ENCODE results near the gene ZNF236. TPM values are rescaled to one million over a fixed set of nuclear protein-coding genes. Genes with fewer than 3 reads are reported as not detected.

The ZNF236 gene
- polyA plus RNA-seq, 10 donors: 4.8 to 9.0 (median 6.5) TPM

DNA sequence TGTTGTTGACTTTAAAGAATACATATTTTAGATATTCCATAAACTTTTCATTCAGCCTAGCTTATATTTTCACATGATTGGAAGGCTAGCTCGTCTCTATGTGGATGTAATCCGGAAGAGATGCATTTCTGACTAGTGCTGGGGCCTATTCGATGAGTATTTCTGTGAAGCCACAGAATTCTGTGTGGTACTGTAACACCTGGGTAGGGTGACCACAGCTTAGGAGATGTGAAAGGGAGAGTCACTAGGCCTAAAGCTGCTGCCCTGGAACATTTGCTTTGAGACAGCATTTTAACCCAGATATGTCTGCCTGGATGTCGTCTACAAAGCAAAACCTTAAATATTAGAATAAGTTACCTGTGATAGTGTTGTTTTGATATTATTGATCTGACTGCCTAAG, 83.5 kb downstream of the ZNF236 start:
- DNase-seq: no peak

DNA sequence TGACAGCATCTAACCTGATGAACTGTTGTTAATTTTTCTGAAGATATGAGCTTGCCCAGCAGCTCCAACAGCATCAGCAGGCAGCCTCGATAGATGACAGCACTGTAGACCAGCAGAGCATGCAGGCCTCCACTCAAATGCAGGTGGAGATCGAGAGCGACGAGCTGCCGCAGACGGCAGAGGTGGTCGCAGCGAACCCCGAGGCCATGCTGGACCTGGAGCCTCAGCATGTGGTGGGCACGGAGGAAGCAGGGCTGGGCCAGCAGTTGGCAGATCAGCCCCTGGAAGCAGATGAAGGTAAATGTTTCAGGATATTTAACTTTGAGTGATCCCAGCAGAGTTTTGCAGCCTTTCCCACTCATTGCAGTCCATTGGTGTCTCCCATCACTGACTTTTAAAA, 85.9 kb downstream of the ZNF236 start:
- DNase-seq: no peak

- DNase-seq: no peak
Observed at GRCh38 chr18:76909439-76909838, 87.1 kb downstream of the ZNF236 start.

DNA sequence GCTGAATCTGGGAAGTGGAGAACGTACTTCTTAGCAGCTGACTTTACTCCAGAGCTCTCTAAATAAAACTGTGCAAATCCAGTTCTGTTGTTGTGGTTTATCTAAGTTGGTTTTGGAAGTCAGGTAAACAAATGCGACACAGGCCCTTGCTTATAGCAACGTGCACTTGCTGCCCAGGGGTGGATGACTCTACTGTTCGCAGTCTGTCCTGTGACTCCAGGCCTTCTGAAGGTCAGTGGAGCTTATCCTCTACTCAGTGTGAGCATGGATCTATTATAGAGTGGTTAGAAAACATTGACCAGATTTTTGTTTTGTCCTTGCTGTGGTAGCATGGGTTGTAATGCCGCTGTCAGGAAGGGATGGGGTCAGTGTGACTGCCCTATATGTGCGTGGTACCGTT, 89.1 kb downstream of the ZNF236 start:
- no peak for DNase-seq

DNA sequence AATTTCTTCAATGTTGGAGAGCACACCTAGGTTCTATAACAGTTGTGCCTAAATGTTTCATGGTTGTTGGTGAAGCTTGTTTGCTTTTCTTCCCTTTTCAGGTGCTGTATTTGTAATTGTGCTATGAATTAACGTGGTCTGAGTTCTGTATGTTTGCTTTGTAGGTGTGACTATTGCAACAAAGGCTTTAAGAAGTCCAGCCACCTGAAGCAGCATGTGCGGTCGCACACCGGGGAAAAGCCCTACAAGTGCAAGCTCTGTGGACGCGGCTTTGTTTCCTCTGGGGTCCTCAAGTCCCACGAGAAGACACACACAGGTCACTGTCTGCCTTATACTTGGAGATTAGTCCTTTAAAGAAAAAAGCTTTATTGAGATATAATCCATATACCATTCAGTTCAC, 91.2 kb downstream of the ZNF236 start:
- no peak for DNase-seq

DNA sequence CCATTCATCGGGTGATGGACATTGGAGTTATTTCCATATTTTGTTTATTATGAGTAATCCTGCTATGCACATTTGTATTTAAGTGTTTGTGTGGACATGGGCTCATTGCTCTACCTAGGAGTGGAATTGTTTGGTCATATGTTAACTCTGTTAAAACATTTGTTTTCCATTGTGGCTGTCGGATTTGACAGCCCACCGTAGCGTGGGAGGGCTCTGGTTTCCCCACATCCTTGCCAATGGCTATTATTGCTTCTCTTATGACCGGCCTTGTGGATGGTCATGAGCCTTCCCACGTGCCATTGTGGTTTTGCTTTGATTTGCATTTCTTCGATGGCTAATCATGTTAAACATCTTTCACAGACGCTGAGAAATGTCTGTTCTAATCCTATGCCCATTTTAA, 92.0 kb downstream of the ZNF236 start:
- no peak for DNase-seq

DNA sequence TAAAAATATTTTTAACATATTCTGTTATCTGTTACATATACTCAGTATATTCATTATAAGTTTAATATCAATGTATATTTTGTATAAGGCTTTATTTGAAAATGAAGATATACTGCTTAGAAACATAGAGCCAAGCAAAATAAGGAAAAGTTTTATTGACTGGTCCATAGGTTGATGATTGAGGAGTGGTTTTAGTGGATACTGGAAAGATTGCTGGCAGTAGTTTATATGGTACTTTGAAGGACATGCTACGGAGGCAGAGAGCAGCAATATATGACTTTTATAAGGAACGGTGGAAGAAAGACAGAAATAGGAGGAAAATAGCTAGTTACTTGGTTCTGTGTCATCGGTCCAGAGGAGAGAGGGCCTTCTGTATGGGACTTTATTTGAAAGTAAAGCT, 92.4 kb downstream of the ZNF236 start:
- no peak for DNase-seq

DNA sequence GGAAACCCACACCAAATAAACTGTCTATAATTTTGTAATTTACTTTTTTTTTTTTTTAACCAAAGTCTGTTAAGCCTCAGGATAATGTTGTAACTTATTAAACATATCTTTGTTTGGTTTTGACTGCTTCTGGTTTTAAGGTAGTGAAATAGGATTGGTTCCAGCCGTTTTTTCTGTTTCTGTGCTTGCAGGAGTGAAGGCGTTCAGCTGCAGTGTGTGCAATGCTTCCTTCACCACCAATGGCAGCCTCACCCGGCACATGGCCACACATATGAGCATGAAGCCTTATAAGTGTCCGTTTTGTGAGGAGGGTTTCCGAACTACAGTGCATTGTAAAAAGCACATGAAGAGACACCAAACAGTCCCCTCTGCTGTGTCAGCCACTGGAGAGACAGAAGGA, 93.1 kb downstream of the ZNF236 start:
- DNase-seq: no peak

DNA sequence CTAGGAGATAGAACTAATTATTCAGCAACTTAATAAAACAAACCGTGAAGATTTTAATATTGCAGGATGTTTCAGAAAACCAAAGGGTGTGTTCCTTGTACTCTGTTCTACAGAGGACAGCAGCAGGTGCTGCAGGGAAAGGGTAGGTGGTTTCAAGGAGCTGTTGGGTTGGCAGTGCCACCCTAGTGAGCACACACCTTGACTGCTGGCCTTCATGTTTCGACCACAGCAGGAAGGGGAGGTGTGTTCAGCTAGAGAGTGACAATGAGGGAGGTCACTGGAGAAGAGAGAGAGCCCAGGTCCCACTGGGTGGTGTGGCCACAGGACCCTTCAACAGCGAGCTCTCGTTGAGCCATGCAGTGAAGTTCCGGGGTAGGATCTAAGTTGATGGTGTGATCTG, 98.6 kb downstream of the ZNF236 start:
- no peak for DNase-seq

- peak; percentile 21 to 54 (median 24) for DNase-seq
Observed at GRCh38 chr18:76922107-76922506, 99.8 kb downstream of the ZNF236 start.

GRCh38 chr18:76923485-76924085, 101.2 kb downstream of the ZNF236 start:
- DNase-seq: no peak

- no peak for DNase-seq
Observed at GRCh38 chr18:76925501-76925900, 103.1 kb downstream of the ZNF236 start.

DNA sequence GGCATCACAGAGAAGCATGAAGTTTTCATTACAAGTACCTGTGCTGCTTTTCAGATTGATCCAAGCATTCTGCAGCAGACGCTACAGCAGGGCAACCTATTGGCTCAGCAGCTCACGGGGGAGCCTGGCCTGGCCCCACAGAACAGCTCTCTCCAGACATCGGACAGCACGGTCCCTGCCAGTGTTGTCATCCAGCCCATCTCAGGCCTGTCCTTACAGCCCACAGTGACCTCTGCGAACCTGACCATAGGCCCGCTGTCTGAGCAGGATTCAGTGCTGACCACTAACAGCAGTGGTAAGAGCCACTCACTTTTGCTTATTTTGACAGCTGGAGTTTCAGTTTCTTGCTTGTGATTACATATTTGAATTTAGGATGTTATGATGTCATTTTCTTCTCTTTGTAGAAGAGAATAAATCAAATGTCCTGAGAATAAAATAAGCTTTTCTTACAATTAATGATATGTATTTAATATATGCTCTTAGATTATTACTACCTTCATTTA, 104.9 kb downstream of the ZNF236 start:
- no peak for DNase-seq

DNA sequence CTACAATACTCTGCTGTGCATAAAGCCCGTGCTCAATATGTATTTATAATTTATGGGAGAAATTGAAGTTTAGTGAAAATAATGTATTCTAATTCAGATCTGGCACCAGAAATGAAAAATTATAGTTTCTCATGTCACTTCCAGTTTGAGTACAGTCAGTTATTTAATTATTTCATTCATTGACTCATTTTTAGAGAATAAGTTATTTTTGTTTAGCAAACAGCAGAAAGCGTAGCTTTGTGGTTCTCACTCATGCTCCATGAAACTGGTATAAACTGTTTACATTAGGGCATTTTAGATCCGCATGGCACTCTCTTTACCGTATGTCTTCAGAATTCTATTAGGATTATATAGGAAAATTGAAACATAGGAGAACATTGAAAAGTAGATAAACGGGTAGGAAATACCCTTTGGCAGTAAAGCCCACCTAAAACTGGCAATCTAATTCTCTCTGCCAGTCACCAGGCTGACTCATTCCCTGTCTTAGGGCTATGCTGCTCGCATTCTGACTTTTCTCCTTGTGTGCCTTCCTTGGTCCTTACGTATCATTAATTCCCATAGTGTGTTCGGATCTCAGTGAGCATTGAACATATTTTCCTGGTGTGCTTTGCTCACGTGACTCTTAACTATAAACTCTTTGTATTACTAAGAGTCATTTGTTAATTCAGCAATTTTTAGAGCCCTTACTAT, 106.0 kb downstream of the ZNF236 start:
- DNase-seq: no peak

- no peak for DNase-seq
Observed at GRCh38 chr18:76931171-76931570, 108.8 kb downstream of the ZNF236 start.

GRCh38 chr18:76932026-76932819, 109.9 kb downstream of the ZNF236 start:
- DNase-seq: no peak

GRCh38 chr18:76935722-76936337, 113.5 kb downstream of the ZNF236 start:
- no peak for DNase-seq

DNA sequence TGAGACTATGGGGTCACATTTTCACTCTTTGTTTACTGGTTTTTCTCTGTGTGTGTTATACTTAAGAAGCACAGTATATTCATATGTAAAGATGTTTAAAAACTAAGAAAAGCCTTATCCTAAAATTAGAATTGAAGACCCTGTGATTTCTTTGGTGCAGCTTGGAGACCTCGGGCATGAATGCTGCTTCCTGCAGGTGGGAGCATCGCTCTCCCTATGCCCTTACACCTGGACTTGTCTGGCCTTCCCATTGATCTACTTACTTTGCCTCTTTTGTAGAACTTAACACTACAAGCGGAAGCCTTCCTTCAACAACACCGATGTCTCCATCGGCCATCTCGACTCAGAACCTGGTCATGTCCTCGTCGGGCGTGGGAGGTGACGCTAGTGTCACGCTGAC, 114.5 kb downstream of the ZNF236 start:
- DNase-seq: no peak

DNA sequence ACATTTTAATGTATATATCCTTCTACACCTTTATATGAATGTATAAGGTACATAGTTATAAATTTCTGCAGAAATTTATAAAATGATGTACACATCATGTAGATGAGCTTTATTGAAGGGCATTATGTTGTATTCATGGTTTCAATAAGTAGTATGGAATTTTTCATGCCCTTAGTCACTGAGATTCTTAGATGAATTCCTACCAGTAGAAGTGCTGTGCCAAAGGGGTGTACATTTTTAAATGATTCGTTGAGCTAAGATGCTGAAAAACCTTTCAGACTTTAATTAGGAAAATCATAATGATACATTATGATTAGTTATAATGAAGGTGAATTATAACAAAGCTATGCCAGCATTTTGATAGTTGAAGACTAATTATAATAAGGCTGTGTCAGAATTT, 115.2 kb downstream of the ZNF236 start:
- DNase-seq: no peak

- no peak for DNase-seq
Observed at GRCh38 chr18:76938619-76939018, 116.3 kb downstream of the ZNF236 start.

GRCh38 chr18:76941284-76941683, 118.9 kb downstream of the ZNF236 start:
- DNase-seq: no peak

- peak in 2 of 3 donors; percentile 10 to 49 for DNase-seq
Observed at GRCh38 chr18:76943542-76944339, 121.4 kb downstream of the ZNF236 start.

All from muscle of back (tissue), 11 donors.